SKM-1 (cell line): ENCODE results near the gene HLA-G.
"Not testable (repeated sequence)": the region's sequence is repeated elsewhere in the genome, so short reads cannot be mapped to it uniquely, and the experiment has no call there.

Experiments used
- DNase-seq: peaks from one replicate; lab custom pipeline; 2025; ENCODE audit not compliant: unreplicated experiment; lab: John Stamatoyannopoulos, UW

The HLA-G gene

DNA sequence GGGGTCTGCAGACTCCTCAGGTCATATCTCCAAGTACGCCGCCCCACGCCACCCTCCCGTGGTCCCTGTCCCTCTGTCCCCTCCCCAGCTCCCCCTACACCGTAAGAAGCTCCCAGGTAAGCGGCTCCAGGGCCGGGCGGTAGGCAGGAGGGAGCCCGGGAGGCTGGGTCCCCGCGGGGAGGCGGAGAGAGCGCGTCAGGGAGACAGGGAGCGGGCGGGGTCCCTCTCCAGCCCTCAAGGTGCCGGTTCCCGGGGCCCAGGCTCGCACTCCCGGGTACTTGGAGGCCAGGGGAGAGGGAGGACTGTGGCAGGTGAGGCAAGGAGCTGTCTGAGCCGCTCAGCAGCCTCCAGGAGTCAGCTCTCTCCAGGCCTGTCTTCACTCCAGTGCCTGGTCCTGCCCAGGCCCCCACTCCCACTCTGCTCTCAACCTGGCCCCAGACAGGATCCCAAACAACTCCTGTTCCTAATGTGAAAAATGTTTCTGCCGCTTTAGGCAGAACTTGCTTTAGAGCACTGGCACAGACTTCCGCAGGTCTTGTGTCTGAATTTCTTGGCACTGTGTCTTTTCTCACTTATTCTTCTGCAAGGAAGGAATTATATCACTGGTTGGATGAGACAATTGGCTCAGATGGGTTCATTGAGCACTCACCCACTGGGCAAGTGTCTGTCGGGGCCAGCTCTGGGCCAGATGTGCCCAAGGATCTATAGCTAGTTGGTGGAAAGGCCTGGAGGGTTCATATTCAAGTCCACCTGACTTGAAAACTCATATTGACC lies 36.6 kb downstream of the HLA-G start:
- DNase-seq: no peak

DNA sequence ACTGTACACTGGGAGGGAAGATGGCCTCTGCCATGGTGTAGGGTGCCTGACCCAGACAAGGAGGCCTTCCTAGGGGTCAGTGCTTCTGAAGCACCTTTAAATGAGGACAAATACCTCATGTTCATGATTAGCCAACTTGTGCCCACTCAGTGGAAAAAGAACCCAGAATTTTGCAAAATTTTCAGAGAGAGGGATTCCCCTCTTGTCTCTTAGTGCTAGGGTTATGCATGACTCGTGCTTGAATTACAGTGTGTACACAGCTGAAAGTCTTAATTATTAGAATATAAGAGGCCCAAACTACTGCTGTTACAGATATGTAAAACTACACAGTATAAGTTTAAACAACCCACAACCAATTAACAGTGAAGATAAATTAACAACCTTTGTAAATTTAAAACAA lies 38.0 kb downstream of the HLA-G start:
- DNase-seq: no peak

DNA sequence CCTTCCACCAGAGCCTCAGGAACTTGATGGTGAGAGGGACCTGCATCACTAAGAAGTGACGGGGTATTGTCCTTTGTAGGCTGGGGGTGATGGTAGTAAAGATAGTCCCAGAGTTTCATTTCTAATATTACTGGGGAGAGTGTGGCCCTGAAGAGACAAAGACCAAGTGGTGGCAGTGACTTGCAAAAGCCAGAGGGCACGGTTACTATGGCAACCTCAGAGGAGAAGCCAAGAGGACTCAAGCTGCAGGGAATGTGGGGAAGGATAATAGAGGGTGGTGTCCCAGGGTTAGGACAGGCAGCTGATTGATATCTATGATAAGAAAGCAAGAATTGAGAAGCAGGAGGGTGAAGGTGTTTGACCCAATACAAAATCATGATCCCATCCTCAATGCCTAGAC lies 42.5 kb downstream of the HLA-G start:
- no peak for DNase-seq

DNA sequence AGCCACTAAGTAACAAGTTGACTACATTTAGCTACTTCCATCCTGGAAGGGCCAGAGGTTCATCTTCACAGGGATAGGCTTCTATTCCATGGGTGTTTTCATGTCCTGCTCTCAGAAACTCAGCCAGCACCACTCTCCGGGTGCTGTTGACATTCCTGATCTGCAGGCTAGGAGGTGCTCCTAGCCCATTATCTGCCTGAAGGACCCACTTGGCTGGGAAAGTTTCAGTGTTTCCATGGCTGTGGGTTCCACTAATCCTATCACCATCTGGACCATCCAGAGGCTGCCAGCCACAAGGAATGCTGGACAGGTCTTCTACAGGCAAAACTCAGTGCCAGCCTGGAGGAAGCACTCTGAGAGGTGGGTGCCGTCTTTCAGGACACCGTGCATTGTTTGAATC lies 45.2 kb downstream of the HLA-G start:
- no peak for DNase-seq

DNA sequence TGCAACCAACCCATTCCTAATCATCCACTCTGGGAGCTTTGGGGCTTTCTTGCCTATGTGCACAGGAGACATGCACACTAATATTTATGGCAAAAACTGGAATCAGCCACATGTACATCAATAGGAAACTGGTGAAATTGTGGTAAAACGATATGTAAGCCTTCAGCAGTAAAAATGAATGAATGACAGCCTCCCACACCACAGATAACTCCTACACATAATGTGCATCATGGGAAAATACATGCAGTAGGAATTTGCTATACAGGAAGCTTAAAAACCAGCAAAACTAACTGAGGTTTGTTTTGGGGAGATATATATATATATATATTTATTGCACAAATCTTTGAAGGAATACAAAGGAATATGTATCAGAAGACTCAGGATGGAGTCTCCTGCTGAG lies 47.6 kb downstream of the HLA-G start:
- no peak for DNase-seq

DNA sequence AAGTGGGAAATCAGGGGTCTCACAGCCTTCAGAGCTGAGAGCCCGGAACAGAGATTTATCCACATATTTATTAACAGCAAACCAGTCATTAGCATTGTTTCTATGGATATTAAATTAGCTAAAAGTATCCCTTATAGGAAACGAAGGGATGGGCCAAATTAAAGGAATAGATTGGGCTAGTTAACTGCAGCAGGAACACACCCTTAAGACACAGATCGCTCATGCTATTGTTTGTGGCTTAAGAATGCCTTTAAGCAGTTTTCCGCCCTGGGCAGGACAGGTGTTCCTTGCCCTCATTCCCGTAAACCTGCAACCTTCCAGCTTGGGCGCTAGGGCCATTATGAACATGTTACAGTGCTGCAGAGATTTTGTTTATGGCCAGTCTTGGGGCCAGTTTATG lies 48.1 kb downstream of the HLA-G start:
- DNase-seq: not testable (repeated sequence)
